Purkinje cell (primary cell): ENCODE results near the gene MUC5B. TPM values are rescaled to one million over a fixed set of nuclear protein-coding genes. Genes with fewer than 3 reads are reported as not detected.

ENCODE experiments used
- polyA plus RNA-seq: library from polyadenylated mRNA; unstranded; fragments of >200 nt; fragmentation: Nextera tagmentation; gene quantifications from 2 replicates; pipeline ENCODE4 v1.2.1, GENCODE V29; 2014

The MUC5B gene, protein sequence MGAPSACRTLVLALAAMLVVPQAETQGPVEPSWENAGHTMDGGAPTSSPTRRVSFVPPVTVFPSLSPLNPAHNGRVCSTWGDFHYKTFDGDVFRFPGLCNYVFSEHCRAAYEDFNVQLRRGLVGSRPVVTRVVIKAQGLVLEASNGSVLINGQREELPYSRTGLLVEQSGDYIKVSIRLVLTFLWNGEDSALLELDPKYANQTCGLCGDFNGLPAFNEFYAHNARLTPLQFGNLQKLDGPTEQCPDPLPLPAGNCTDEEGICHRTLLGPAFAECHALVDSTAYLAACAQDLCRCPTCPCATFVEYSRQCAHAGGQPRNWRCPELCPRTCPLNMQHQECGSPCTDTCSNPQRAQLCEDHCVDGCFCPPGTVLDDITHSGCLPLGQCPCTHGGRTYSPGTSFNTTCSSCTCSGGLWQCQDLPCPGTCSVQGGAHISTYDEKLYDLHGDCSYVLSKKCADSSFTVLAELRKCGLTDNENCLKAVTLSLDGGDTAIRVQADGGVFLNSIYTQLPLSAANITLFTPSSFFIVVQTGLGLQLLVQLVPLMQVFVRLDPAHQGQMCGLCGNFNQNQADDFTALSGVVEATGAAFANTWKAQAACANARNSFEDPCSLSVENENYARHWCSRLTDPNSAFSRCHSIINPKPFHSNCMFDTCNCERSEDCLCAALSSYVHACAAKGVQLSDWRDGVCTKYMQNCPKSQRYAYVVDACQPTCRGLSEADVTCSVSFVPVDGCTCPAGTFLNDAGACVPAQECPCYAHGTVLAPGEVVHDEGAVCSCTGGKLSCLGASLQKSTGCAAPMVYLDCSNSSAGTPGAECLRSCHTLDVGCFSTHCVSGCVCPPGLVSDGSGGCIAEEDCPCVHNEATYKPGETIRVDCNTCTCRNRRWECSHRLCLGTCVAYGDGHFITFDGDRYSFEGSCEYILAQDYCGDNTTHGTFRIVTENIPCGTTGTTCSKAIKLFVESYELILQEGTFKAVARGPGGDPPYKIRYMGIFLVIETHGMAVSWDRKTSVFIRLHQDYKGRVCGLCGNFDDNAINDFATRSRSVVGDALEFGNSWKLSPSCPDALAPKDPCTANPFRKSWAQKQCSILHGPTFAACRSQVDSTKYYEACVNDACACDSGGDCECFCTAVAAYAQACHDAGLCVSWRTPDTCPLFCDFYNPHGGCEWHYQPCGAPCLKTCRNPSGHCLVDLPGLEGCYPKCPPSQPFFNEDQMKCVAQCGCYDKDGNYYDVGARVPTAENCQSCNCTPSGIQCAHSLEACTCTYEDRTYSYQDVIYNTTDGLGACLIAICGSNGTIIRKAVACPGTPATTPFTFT (N-terminal part only)
- not detected in 2 replicates for polyA plus RNA-seq

DNA sequence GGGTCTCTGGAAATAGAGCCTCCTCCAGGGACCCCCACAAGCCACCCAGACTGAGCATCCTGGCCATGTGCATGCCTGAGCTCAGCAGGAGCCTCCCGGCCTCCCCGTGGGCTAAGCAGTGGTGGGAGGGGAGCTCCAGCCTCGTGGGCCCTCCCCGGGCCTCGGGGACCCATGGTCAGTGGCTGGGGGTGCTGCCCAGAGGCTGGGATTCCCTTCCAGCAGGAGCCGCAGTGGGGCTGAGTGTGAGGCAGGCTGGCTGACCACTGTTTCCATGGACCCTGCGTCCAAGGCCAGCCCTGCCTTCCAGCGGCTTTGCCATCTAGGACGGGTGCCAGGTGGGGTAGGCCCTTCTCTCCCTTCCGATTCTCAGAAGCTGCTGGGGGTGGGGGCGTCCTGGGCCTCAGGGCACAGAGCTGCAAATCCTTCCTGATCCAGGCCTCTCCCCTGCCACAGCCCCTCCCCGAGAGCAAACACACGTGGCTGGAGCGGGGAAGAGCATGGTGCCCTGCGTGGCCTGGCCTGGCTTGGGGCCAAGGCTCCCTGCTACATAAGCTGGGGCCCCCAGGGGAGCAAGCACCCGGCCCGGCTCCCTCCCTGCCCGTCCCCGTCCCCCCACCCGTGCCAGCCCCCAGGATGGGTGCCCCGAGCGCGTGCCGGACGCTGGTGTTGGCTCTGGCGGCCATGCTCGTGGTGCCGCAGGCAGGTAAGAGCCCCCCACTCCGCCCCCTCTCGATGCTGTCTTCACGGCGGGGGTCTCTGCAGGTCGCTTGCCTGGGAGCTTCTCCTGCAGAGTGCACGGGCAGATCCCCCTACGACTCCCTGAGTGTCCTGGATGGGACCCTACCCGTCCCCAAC lies at the start of gene MUC5B:
Gene MUC5B, plus strand, starts transcription at position 576 of the 855 bp plus-strand sequence. Its CDS starts 58 bp downstream, at position 634.

DNA sequence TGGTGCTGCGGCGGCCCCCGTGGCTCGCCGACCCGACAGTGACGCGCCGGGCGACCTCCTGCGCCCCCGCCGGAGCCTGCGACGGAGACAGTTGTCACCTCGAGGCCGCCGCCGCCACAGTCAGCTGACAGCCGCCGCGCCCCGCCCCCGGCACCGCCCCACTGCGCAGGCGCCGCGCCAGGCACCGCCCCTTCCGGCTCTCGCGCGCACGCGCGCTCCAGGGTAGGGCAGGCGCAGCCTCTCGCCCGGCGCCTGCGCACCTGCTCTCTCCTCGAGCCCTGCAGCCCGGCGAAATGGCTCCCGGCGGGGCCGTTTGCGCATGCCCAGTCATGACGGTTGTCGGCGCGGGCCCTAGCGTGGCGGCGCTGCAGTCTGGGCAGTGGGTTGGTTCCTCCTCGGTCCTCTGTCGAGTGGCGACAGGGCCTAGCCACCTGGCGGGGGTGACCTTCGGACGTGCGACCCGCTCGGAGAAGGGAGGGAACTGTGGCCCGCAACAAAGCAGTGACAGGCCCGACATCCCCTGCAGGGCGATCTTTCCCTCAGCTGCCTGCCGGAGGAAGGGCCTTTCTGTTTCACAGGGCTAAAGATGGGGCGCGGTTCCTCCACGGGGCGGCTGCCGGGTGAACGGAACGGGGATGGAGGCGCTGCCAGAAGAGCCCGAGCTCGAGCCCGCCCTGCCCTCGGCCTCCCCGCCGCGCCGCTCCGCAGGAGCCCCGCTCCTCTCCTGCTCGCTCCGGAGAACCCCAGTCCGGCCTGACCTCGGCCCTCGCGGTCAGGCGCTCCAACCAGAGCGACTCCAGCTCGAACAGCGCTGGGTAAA lies 86.8 kb downstream of the MUC5B start, which contains the start of gene TOLLIP:
Gene TOLLIP, minus strand, starts transcription at position 135 of the 820 bp plus-strand sequence. Its CDS starts 134 bp downstream, at position 1.

Other genes starting within 250 kb of the MUC5B start
- gene MUC6, start 186.3 kb upstream of the MUC5B start, polyA plus RNA-seq, result not detected in 2 replicates
- not detected in 2 replicates for gene MUC2, start 148.2 kb upstream of the MUC5B start, polyA plus RNA-seq
- gene MUC5AC, start 65.1 kb upstream of the MUC5B start, polyA plus RNA-seq, result not detected in 2 replicates
- gene TOLLIP, start 86.6 kb downstream of the MUC5B start, polyA plus RNA-seq, result 10.5 and 15.8 TPM in 2 replicates
- 1.7 and 2.3 TPM in 2 replicates for gene BRSK2, start 166.9 kb downstream of the MUC5B start, polyA plus RNA-seq